Gastroesophageal sphincter (tissue), 3 donors: ENCODE measurements around the gene PARD3B.

ENCODE experiments used
- CTCF ChIP-seq, 4 experiments: fragments of 200-600 bp in 2 of 4; fragments of 450-650 bp in 2 of 4; sonication (generic) in 1 of 4; IDR thresholded peaks; one replicate each; pipeline ENCODE4 v1.5.1; 2017 to 2019; ENCODE audit warnings: antibody characterized with exemption in 4 of 4, mild to moderate bottlenecking in 2 of 4, moderate library complexity in 2 of 4
- POLR2A ChIP-seq, 2 donors: fragments of 450-650 bp; IDR thresholded peaks; one replicate each; pipeline ENCODE4 v1.6.1; 2017; ENCODE audit warnings: antibody characterized with exemption in 2 of 2, mild to moderate bottlenecking in 2 of 2, moderate library complexity in 1 of 2
- POLR2AphosphoS5 ChIP-seq: sonication (generic); formaldehyde crosslinking; IDR thresholded peaks from one replicate; pipeline ENCODE4 v1.6.1; 2017; ENCODE audit warnings: antibody characterized with exemption

GRCh38 chr2:204515416-204515815, 29.9 kb upstream of the PARD3B start:
- TF ChIP-seq POLR2A (IDR thresholded peaks at IDR 0.05) (no peak), CTCF (IDR thresholded peaks at IDR 0.05) (no peak), POLR2AphosphoS5 (no peak)
